ENCODE data around the gene SMG7.
A peak's percentile ranks its signal among the peaks of the same experiment; 100 is the strongest.

SMG7 gene

DNA sequence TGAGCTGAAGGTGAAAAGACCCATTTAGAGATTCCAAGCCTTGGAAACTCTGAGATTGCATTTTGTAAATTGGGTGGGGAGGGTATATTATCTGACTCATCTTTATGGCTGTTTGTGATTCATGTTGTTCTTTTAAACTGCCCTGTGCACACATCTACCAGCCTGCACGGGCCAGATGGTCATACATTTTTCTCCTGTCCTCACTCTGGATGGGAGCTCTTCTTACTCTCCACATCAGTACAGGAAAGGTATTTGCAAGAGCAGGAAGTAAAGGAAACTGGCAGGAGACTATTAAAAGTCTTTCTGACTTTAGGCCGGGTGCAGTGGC is 39.8 kb upstream of the SMG7 start:
- no peak overlapping the region for H3K9ac ChIP-seq (ENCODE audit: low read length)
- H2BK15ac ChIP-seq (replicated peaks; ENCODE audit: low read depth) = no peak overlapping the region
- no peaks in the 10 kb centered on the region for H3K27me3 ChIP-seq (ENCODE audit: insufficient read depth, low read length, poor library complexity)
- H3K18ac ChIP-seq (ENCODE audit: low read length) = no peak overlapping the region
- H3K56ac ChIP-seq (ENCODE audit: low read length) = no peak overlapping the region
- H3K4me2 ChIP-seq (ENCODE audit: low read length) = no peak overlapping the region
- H3K4me1 ChIP-seq (ENCODE audit: control insufficient read depth, low read depth, low read length) = no peaks in the 10 kb centered on the region
- H3K4me3 ChIP-seq (ENCODE audit: low read length) = no peak overlapping the region
- H4K5ac ChIP-seq (ENCODE audit: low read length) = no peak overlapping the region
- WGBS (ENCODE audit: extremely low coverage, insufficient coverage, low lambda C conversion rate) = no CpG with 5 or more reads among the region's 2 CpGs
- H3K4ac ChIP-seq (ENCODE audit: low read depth, low read length) = no peak overlapping the region
- H3K23ac ChIP-seq (ENCODE audit: low read length) = no peak overlapping the region
- no peak for DNase-seq
- H3K36me3 ChIP-seq (ENCODE audit: control insufficient read depth, insufficient read depth, low read length) = no peaks in the 10 kb centered on the region
- no peak overlapping the region for H2BK5ac ChIP-seq (ENCODE audit: low read length)
- H4K8ac ChIP-seq (ENCODE audit: low read depth, low read length) = no peak overlapping the region
- no peak overlapping the region for H2BK120ac ChIP-seq (ENCODE audit: low read depth, low read length)
- H3K27ac ChIP-seq (ENCODE audit: low read depth, low read length) = no peak overlapping the region
- no peak overlapping the region for H2AK5ac ChIP-seq (ENCODE audit: low read length)
- no peaks in the 10 kb centered on the region for H3K79me1 ChIP-seq (ENCODE audit: low read length)
- no peaks in the 10 kb centered on the region for H3K79me2 ChIP-seq (ENCODE audit: control insufficient read depth, insufficient read depth, low read length)

- Histone ChIP-seq H3K4me3 (ENCODE audit: low read length) (no peak overlapping the region), H3K56ac (ENCODE audit: low read length) (no peak overlapping the region), H3K23ac (ENCODE audit: low read length) (no peak overlapping the region), H3K79me2 (ENCODE audit: control insufficient read depth, insufficient read depth, low read length) (no peaks in the 10 kb centered on the region), H3K9ac (ENCODE audit: low read length) (no peak overlapping the region), H2BK120ac (ENCODE audit: low read depth, low read length) (no peak overlapping the region), H4K5ac (ENCODE audit: low read length) (no peak overlapping the region), H2BK15ac (replicated peaks; ENCODE audit: low read depth) (no peak overlapping the region), H2AK5ac (ENCODE audit: low read length) (no peak overlapping the region), H3K4ac (ENCODE audit: low read depth, low read length) (no peak overlapping the region), H2BK5ac (ENCODE audit: low read length) (no peak overlapping the region), H3K4me2 (ENCODE audit: low read length) (no peak overlapping the region), H3K27me3 (ENCODE audit: insufficient read depth, low read length, poor library complexity) (no peaks in the 10 kb centered on the region), H4K8ac (ENCODE audit: low read depth, low read length) (no peak overlapping the region), H3K18ac (ENCODE audit: low read length) (no peak overlapping the region), H3K4me1 (ENCODE audit: control insufficient read depth, low read depth, low read length) (no peaks in the 10 kb centered on the region), H3K27ac (ENCODE audit: low read depth, low read length) (no peak overlapping the region), H3K36me3 (ENCODE audit: control insufficient read depth, insufficient read depth, low read length) (no peaks in the 10 kb centered on the region), H3K79me1 (ENCODE audit: low read length) (no peaks in the 10 kb centered on the region)
- no CpG with 5 or more reads among the region's 1 CpG for WGBS (ENCODE audit: extremely low coverage, insufficient coverage, low lambda C conversion rate)
- peak; percentile 16 for DNase-seq
These were observed 38.6 kb upstream of the SMG7 start for GRCh38 chr1:183433703-183434102.

DNA sequence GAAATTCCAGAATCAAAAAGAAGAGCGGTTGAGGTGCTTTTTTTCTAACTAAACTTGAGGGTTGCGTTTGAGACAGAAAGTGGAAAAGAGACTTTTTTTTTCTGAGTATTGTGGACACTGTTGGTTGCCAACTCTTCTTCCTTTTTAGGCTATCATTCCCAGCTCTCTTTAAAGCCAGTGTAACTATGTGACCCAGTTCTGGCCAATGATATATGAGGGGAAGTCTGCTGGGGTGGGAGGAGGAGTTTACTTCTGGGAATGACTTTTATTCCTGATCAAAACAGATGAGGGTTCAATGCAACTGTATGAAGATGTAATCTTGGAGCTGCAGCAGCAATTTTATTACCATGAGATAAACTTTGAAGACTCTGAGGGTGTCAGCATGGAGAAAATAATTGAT is 36.8 kb upstream of the SMG7 start:
- no CpG with 5 or more reads among the region's 2 CpGs for WGBS (ENCODE audit: extremely low coverage, insufficient coverage, low lambda C conversion rate)
- no peak overlapping the region for H2BK15ac ChIP-seq (replicated peaks; ENCODE audit: low read depth)
- H3K23ac ChIP-seq (ENCODE audit: low read length) = no peak overlapping the region
- no peaks in the 10 kb centered on the region for H3K27me3 ChIP-seq (ENCODE audit: insufficient read depth, low read length, poor library complexity)
- no peak overlapping the region for H3K4ac ChIP-seq (ENCODE audit: low read depth, low read length)
- H2AK5ac ChIP-seq (ENCODE audit: low read length) = no peak overlapping the region
- H3K56ac ChIP-seq (ENCODE audit: low read length) = no peak overlapping the region
- no peaks in the 10 kb centered on the region for H3K79me2 ChIP-seq (ENCODE audit: control insufficient read depth, insufficient read depth, low read length)
- H3K4me2 ChIP-seq (ENCODE audit: low read length) = no peak overlapping the region
- no peak overlapping the region for H2BK5ac ChIP-seq (ENCODE audit: low read length)
- H4K8ac ChIP-seq (ENCODE audit: low read depth, low read length) = no peak overlapping the region
- no peak for DNase-seq
- H3K9ac ChIP-seq (ENCODE audit: low read length) = no peak overlapping the region
- H3K4me3 ChIP-seq (ENCODE audit: low read length) = no peak overlapping the region
- H3K18ac ChIP-seq (ENCODE audit: low read length) = no peak overlapping the region
- H3K79me1 ChIP-seq (ENCODE audit: low read length) = no peaks in the 10 kb centered on the region
- no peak overlapping the region for H2BK120ac ChIP-seq (ENCODE audit: low read depth, low read length)
- no peaks in the 10 kb centered on the region for H3K36me3 ChIP-seq (ENCODE audit: control insufficient read depth, insufficient read depth, low read length)
- H3K27ac ChIP-seq (ENCODE audit: low read depth, low read length) = no peak overlapping the region
- H4K5ac ChIP-seq (ENCODE audit: low read length) = no peak overlapping the region
- no peaks in the 10 kb centered on the region for H3K4me1 ChIP-seq (ENCODE audit: control insufficient read depth, low read depth, low read length)

DNA sequence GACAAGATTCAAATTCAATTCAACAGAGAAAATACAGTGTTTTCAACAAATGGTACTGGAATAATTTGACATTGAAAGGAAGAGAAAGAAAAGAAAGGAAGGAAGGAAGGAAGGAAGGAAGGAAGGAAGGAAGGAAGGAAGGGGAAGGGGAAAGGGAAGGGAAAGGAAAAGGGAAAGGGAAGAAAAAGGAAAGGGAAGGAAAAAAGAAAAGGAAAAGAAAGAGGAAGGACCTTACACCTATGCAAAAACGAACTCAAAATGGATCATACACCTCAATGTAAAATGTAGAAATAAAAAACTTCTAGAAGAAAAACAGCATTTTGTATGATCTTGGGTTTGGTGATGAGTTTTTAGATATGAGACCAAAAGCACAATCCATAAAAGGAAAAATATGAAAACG is 34.2 kb upstream of the SMG7 start:
- Histone ChIP-seq H3K18ac (ENCODE audit: low read length) (no peak overlapping the region), H3K27ac (ENCODE audit: low read depth, low read length) (no peak overlapping the region), H3K79me1 (ENCODE audit: low read length) (no peaks in the 10 kb centered on the region), H3K56ac (ENCODE audit: low read length) (no peak overlapping the region), H3K27me3 (ENCODE audit: insufficient read depth, low read length, poor library complexity) (no peaks in the 10 kb centered on the region), H3K9ac (ENCODE audit: low read length) (no peak overlapping the region), H3K4me3 (ENCODE audit: low read length) (no peak overlapping the region), H3K23ac (ENCODE audit: low read length) (no peak overlapping the region), H3K4me1 (ENCODE audit: control insufficient read depth, low read depth, low read length) (no peaks in the 10 kb centered on the region), H3K4me2 (ENCODE audit: low read length) (no peak overlapping the region), H4K5ac (ENCODE audit: low read length) (no peak overlapping the region), H3K4ac (ENCODE audit: low read depth, low read length) (no peak overlapping the region), H2AK5ac (ENCODE audit: low read length) (no peak overlapping the region), H2BK120ac (ENCODE audit: low read depth, low read length) (no peak overlapping the region), H2BK15ac (replicated peaks; ENCODE audit: low read depth) (no peak overlapping the region), H3K36me3 (ENCODE audit: control insufficient read depth, insufficient read depth, low read length) (no peaks in the 10 kb centered on the region), H4K8ac (ENCODE audit: low read depth, low read length) (no peak overlapping the region), H3K79me2 (ENCODE audit: control insufficient read depth, insufficient read depth, low read length) (no peaks in the 10 kb centered on the region), H2BK5ac (ENCODE audit: low read length) (no peak overlapping the region)
- WGBS (ENCODE audit: extremely low coverage, insufficient coverage, low lambda C conversion rate) = no CpG with 5 or more reads among the region's 2 CpGs
- no peak for DNase-seq

GRCh38 chr1:183443011-183443410 is 29.3 kb upstream of the SMG7 start:
- Histone ChIP-seq H3K79me2 (ENCODE audit: control insufficient read depth, insufficient read depth, low read length) (no peaks in the 10 kb centered on the region), H4K8ac (ENCODE audit: low read depth, low read length) (no peak overlapping the region), H2BK15ac (replicated peaks; ENCODE audit: low read depth) (no peak overlapping the region), H3K4ac (ENCODE audit: low read depth, low read length) (no peak overlapping the region), H2BK5ac (ENCODE audit: low read length) (no peak overlapping the region), H2AK5ac (ENCODE audit: low read length) (no peak overlapping the region), H3K27me3 (ENCODE audit: insufficient read depth, low read length, poor library complexity) (no peaks in the 10 kb centered on the region), H3K4me2 (ENCODE audit: low read length) (no peak overlapping the region), H3K27ac (ENCODE audit: low read depth, low read length) (no peak overlapping the region), H3K9ac (ENCODE audit: low read length) (no peak overlapping the region), H4K5ac (ENCODE audit: low read length) (no peak overlapping the region), H3K4me1 (ENCODE audit: control insufficient read depth, low read depth, low read length) (no peaks in the 10 kb centered on the region), H3K36me3 (ENCODE audit: control insufficient read depth, insufficient read depth, low read length) (no peaks in the 10 kb centered on the region), H2BK120ac (ENCODE audit: low read depth, low read length) (no peak overlapping the region), H3K79me1 (ENCODE audit: low read length) (no peaks in the 10 kb centered on the region), H3K23ac (ENCODE audit: low read length) (no peak overlapping the region), H3K18ac (ENCODE audit: low read length) (no peak overlapping the region), H3K56ac (ENCODE audit: low read length) (no peak overlapping the region), H3K4me3 (ENCODE audit: low read length) (no peak overlapping the region)
- DNase-seq = peak; percentile 45
- no CpG with 5 or more reads among the region's 2 CpGs for WGBS (ENCODE audit: extremely low coverage, insufficient coverage, low lambda C conversion rate)

- Histone ChIP-seq H3K79me2 (ENCODE audit: control insufficient read depth, insufficient read depth, low read length) (no peaks in the 10 kb centered on the region), H3K4me3 (ENCODE audit: low read length) (no peak overlapping the region), H3K4ac (ENCODE audit: low read depth, low read length) (no peak overlapping the region), H4K8ac (ENCODE audit: low read depth, low read length) (no peak overlapping the region), H3K18ac (ENCODE audit: low read length) (no peak overlapping the region), H3K27me3 (ENCODE audit: insufficient read depth, low read length, poor library complexity) (no peaks in the 10 kb centered on the region), H2BK5ac (ENCODE audit: low read length) (no peak overlapping the region), H3K4me2 (ENCODE audit: low read length) (no peak overlapping the region), H2AK5ac (ENCODE audit: low read length) (no peak overlapping the region), H4K5ac (ENCODE audit: low read length) (no peak overlapping the region), H2BK120ac (ENCODE audit: low read depth, low read length) (no peak overlapping the region), H3K4me1 (ENCODE audit: control insufficient read depth, low read depth, low read length) (no peaks in the 10 kb centered on the region), H3K9ac (ENCODE audit: low read length) (no peak overlapping the region), H3K23ac (ENCODE audit: low read length) (no peak overlapping the region), H3K56ac (ENCODE audit: low read length) (no peak overlapping the region), H3K27ac (ENCODE audit: low read depth, low read length) (no peak overlapping the region), H2BK15ac (replicated peaks; ENCODE audit: low read depth) (no peak overlapping the region), H3K79me1 (ENCODE audit: low read length) (no peaks in the 10 kb centered on the region), H3K36me3 (ENCODE audit: control insufficient read depth, insufficient read depth, low read length) (no peaks in the 10 kb centered on the region)
- no peak for DNase-seq
- WGBS (ENCODE audit: extremely low coverage, insufficient coverage, low lambda C conversion rate) = no CpG with 5 or more reads among the region's 1 CpG
These were observed 28.8 kb upstream of the SMG7 start for GRCh38 chr1:183443466-183443865.

Measured in mesendoderm (in vitro differentiated cells).